Mesothelial cell of epicardium (in vitro differentiated cells): ENCODE results near the gene ITPR1. TPM values are rescaled to one million over a fixed set of nuclear protein-coding genes. Genes with fewer than 3 reads are reported as not detected.

ENCODE experiments used
- DNase-seq, 2 experiments: peaks; one replicate each; pipeline ENCODE4 v3.0.0; 2021; ENCODE audit warnings: low spot score in 2 of 2; ENCODE audit not compliant: unreplicated experiment in 2 of 2
- H3K27ac Mint-ChIP-seq: 2 replicates; pipeline ENCODE4 v1.8.0; 2021; ENCODE audit warnings: mixed read lengths
- H3K27me3 Mint-ChIP-seq: 2 replicates; pipeline ENCODE4 v1.8.0; 2021; ENCODE audit warnings: low read depth, mixed read lengths
- H3K36me3 Mint-ChIP-seq: 2 replicates; pipeline ENCODE4 v1.8.0; 2021; ENCODE audit warnings: mixed read lengths
- H3K4me1 Mint-ChIP-seq: 2 replicates; pipeline ENCODE4 v1.8.0; 2021; ENCODE audit warnings: mixed read lengths
- H3K4me3 Mint-ChIP-seq: 2 replicates; pipeline ENCODE4 v1.8.0; 2021; ENCODE audit warnings: mild to moderate bottlenecking, moderate library complexity, mixed read lengths
- H3K9me3 Mint-ChIP-seq: 2 replicates; pipeline ENCODE4 v1.8.0; 2021; ENCODE audit warnings: mixed read lengths
- total RNA-seq: library from RNA; stranded (reverse); gene quantifications from 3 replicates; pipeline ENCODE4 v1.2.1, GENCODE V29; 2021
- TF ChIP-seq, protein P1 (sequence below): fragments of 200-600 bp; sonication (generic); IDR thresholded peaks from one replicate; pipeline ENCODE4 v1.5.0; 2021; ENCODE audit warnings: antibody characterized with exemption; ENCODE audit not compliant: unreplicated experiment

Gene ITPR1
- total RNA-seq, 1 donor from 2014 or later = 21.3 TPM

DNA sequence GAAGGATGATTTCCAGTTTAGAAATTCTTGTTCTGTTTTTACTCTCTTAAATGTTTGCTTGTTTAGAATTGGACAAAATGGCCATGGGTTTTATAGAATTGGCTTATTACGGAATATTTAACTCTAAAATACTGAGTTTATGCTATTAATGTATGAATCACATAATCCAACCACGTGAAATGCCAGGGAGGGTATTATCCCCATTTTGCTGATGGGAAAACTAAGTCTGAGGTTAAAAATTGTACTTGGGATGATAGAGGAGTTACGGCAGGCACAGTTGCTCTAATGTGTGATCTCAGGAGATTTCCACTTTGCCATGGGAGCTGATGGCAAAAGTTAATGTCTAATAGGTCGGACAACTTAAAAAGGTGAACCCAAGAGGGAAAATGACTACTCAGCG is 194.4 kb downstream of the ITPR1 start:
- TF ChIP-seq, protein P1, sequence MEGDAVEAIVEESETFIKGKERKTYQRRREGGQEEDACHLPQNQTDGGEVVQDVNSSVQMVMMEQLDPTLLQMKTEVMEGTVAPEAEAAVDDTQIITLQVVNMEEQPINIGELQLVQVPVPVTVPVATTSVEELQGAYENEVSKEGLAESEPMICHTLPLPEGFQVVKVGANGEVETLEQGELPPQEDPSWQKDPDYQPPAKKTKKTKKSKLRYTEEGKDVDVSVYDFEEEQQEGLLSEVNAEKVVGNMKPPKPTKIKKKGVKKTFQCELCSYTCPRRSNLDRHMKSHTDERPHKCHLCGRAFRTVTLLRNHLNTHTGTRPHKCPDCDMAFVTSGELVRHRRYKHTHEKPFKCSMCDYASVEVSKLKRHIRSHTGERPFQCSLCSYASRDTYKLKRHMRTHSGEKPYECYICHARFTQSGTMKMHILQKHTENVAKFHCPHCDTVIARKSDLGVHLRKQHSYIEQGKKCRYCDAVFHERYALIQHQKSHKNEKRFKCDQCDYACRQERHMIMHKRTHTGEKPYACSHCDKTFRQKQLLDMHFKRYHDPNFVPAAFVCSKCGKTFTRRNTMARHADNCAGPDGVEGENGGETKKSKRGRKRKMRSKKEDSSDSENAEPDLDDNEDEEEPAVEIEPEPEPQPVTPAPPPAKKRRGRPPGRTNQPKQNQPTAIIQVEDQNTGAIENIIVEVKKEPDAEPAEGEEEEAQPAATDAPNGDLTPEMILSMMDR = no peak
- Mint-ChIP-seq H3K27me3 (no peaks in the 10 kb centered on the region), H3K4me1 (peaks cover 5% of the 10 kb centered on the region), H3K4me3 (no peak overlapping the region), H3K36me3 (peaks cover 11% of the 10 kb centered on the region), H3K27ac (no peak overlapping the region), H3K9me3 (peaks cover 16% of the 10 kb centered on the region)
- no peak for DNase-seq

DNA sequence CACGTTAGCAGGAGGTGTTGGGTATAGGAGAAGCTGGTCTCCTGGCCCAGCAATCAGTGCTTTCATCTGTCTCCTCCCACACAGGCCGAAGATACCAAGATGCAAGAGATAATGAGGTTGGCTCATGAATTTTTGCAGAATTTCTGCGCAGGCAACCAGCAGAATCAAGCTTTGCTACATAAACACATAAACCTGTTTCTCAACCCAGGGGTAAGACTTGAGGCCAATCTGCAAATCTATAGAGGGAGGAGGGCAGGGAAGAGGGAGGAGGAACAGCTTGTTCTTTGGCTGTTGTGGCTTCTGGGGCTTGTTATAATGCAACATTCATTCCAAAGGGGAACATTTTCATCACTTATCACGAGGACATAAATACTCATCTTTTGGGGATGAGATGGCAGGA is 195.3 kb downstream of the ITPR1 start:
- Mint-ChIP-seq H3K9me3 (peaks cover 16% of the 10 kb centered on the region), H3K4me3 (no peak overlapping the region), H3K27ac (no peak overlapping the region), H3K27me3 (no peaks in the 10 kb centered on the region), H3K4me1 (peaks cover 5% of the 10 kb centered on the region), H3K36me3 (peaks cover 11% of the 10 kb centered on the region)
- TF ChIP-seq, protein P1 = no peak
- DNase-seq = no peak

DNA sequence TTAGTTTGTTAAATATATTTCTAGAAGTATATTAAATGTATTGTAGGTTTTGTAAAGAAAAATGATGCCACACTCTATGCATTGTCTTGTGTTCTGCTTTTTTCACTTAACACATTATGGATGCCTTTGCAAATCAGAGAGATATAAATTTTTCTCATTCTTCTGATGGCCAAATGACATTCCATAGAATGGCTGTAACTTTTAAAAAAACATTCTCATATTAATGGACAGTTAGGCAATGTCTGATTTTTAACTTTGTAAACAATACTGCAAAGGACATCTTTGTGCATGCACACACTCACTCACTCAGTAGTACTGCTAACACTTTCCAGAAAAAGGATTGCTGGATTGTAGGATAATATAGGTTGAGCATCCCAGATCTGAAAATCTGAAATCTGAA is 195.9 kb downstream of the ITPR1 start:
- TF ChIP-seq, protein P1 = no peak
- Mint-ChIP-seq H3K4me3 (no peak overlapping the region), H3K9me3 (peaks cover 16% of the 10 kb centered on the region), H3K27me3 (no peaks in the 10 kb centered on the region), H3K27ac (no peak overlapping the region), H3K36me3 (peaks cover 11% of the 10 kb centered on the region), H3K4me1 (peaks cover 5% of the 10 kb centered on the region)
- DNase-seq = no peak

- H3K36me3 Mint-ChIP-seq = peaks cover 9% of the 10 kb centered on the region
These were observed 197.1 kb downstream of the ITPR1 start for GRCh38 chr3:4690277-4690676.

GRCh38 chr3:4693620-4694019 is 200.5 kb downstream of the ITPR1 start:
- no peaks in the 10 kb centered on the region for H3K4me1 Mint-ChIP-seq
- H3K9me3 Mint-ChIP-seq = peaks cover 16% of the 10 kb centered on the region
- TF ChIP-seq, protein P1 = no peak
- H3K27ac Mint-ChIP-seq = no peak overlapping the region
- H3K36me3 Mint-ChIP-seq = peaks cover 6% of the 10 kb centered on the region
- no peaks in the 10 kb centered on the region for H3K27me3 Mint-ChIP-seq
- no peak overlapping the region for H3K4me3 Mint-ChIP-seq
- DNase-seq = no peak

More at GRCh38 chr3:4690277-4690676, 197.1 kb downstream of the ITPR1 start:
- H3K9me3 Mint-ChIP-seq = peaks cover 16% of the 10 kb centered on the region
- DNase-seq = no peak
- H3K27ac Mint-ChIP-seq = no peak overlapping the region
- no peaks in the 10 kb centered on the region for H3K27me3 Mint-ChIP-seq
- no peak overlapping the region for H3K4me3 Mint-ChIP-seq
- H3K4me1 Mint-ChIP-seq = peaks cover 5% of the 10 kb centered on the region
- TF ChIP-seq, protein P1 = no peak

- H3K27ac Mint-ChIP-seq = no peak overlapping the region
- peaks cover 2% of the 10 kb centered on the region for H3K9me3 Mint-ChIP-seq
- no peak for DNase-seq
- no peak overlapping the region for H3K4me3 Mint-ChIP-seq
- no peaks in the 10 kb centered on the region for H3K4me1 Mint-ChIP-seq
- no peaks in the 10 kb centered on the region for H3K27me3 Mint-ChIP-seq
- TF ChIP-seq, protein P1 = no peak
- peaks cover 3% of the 10 kb centered on the region for H3K36me3 Mint-ChIP-seq
These were observed 202.7 kb downstream of the ITPR1 start for GRCh38 chr3:4695846-4696245.
